Activated CD4-positive, alpha-beta memory T cell treated with anti-CD3 and anti-CD28 coated beads, Interleukin-2, amount 10 ng/mL, durations not matched to agents 7 days and 5 days (primary cell): ENCODE results near the gene CLIP2. TPM values are rescaled to one million over a fixed set of nuclear protein-coding genes. Genes with fewer than 3 reads are reported as not detected.

Experiments used
- CTCF ChIA-PET: fragments of 350-600 bp; sonication (Branson Sonifier 250); formaldehyde crosslinking; loops from one replicate; lab custom pipeline; 2021; ENCODE audit warnings: antibody characterized with exemption, inconsistent platforms; lab: Charles Lee
- POLR2A ChIA-PET: fragments of 350-600 bp; sonication (Branson Sonifier 250); formaldehyde crosslinking; loops from one replicate; lab custom pipeline; 2021; ENCODE audit warnings: antibody characterized with exemption; lab: Charles Lee
- DNase-seq: peaks from one replicate; pipeline ENCODE4 v3.0.0-alpha.2; 2020
- H3K27ac Mint-ChIP-seq: one replicate; pipeline ENCODE4 v1.8.0; 2021; ENCODE audit warnings: mild to moderate bottlenecking, mixed read lengths
- H3K27me3 Mint-ChIP-seq: one replicate; pipeline ENCODE4 v1.8.0; 2021; ENCODE audit warnings: mixed read lengths
- H3K36me3 Mint-ChIP-seq: one replicate; pipeline ENCODE4 v1.8.0; 2021; ENCODE audit warnings: low read depth, mixed read lengths
- H3K4me1 Mint-ChIP-seq: one replicate; pipeline ENCODE4 v1.8.0; 2021; ENCODE audit warnings: mixed read lengths
- H3K4me3 Mint-ChIP-seq: one replicate; pipeline ENCODE4 v1.8.0; 2021; ENCODE audit warnings: mild to moderate bottlenecking, mixed read lengths
- H3K9me3 Mint-ChIP-seq: one replicate; pipeline ENCODE4 v1.8.0; 2021; ENCODE audit warnings: mixed read lengths
- total RNA-seq, 2 experiments: library from RNA; stranded (reverse); gene quantifications; one replicate each; pipeline ENCODE4 v1.2.3, GENCODE V29; 2021

The CLIP2 gene
- total RNA-seq, 2 experiments from 2014 or later = 1.6 TPM

DNA sequence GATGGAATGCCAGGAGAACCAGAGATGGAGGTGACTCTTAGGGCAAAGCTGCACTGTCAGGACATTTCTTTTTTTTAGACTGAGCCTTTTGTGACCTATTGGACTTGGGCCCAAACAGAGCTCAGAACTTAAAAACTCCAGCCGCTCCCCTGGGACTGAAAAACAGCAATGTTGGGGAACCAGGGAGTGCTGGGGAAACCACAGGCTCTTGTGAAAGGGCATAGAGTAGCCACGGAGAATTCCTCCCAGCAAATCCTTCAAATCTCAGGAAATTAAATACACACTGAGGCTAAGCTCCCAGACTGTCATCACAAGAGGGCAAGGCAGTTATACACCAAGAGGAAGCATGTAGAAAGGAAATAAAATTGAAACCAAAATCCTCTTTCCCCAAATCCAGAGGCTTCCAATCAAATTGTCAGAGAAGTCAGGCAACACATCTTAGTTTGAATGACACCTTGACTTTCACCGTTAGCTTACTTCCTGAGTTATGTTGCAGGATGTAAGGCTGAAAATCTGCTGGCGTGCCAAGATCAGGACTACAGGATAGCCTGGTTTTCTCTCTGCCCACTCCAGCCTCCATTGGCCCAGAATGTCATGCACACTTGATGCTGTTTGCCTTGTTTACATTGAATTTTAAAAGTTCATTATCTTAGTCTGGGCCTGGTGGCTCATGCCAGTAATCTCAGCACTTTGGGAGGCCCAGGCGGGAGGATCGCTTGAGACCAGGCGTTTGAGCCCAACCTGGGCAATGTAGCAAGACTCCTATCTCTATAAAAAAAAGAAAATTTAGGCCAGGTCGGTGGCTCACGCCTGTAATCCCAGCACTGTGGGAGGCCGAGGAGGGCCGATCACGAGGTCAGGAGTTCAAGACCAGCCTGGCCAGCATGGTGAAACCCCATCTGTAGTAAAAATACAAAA lies 32.5 kb upstream of the CLIP2 start:
- Mint-ChIP-seq H3K9me3 (no peaks in the 10 kb centered on the region), H3K27me3 (peaks cover 3% of the 10 kb centered on the region), H3K36me3 (peaks cover 14% of the 10 kb centered on the region), H3K4me3 (peak overlapping the region; percentile 48), H3K4me1 (peaks cover 33% of the 10 kb centered on the region), H3K27ac (no peak overlapping the region)
- no peak for DNase-seq
- ChIA-PET POLR2A (no interaction called here), CTCF (interaction anchor here (0.8 to 2.6 kb wide), 3 partner anchors 50 to 144 kb away, joined by 3 to 12 read pairs (median 3); no protein-coding TSS in a partner anchor)

DNA sequence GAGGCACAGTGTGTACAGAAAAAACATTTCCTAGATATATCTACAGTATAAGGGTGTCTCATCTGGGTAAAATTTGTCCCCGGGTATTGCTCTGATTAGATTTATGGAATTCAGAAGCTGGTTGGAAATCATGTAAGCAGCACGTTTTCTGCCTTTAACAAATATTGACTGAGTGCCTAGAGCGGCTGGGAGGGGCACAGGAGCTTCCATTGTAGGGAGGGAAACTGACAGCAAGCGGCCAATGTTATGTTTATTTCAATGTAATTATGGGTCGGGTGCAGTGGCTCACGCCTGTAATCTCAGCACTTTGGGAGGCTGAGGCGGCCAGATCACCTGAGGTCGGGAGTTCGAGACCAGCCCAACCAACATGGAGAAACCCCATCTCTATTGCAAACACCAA lies 30.6 kb upstream of the CLIP2 start:
- H3K4me1 Mint-ChIP-seq = peaks cover 23% of the 10 kb centered on the region
- H3K27me3 Mint-ChIP-seq = peaks cover 3% of the 10 kb centered on the region
- ChIA-PET POLR2A (no interaction called here), CTCF (no interaction called here)
- H3K4me3 Mint-ChIP-seq = no peak overlapping the region
- DNase-seq = no peak
- peaks cover 6% of the 10 kb centered on the region for H3K36me3 Mint-ChIP-seq
- H3K9me3 Mint-ChIP-seq = no peaks in the 10 kb centered on the region
- H3K27ac Mint-ChIP-seq = no peak overlapping the region

DNA sequence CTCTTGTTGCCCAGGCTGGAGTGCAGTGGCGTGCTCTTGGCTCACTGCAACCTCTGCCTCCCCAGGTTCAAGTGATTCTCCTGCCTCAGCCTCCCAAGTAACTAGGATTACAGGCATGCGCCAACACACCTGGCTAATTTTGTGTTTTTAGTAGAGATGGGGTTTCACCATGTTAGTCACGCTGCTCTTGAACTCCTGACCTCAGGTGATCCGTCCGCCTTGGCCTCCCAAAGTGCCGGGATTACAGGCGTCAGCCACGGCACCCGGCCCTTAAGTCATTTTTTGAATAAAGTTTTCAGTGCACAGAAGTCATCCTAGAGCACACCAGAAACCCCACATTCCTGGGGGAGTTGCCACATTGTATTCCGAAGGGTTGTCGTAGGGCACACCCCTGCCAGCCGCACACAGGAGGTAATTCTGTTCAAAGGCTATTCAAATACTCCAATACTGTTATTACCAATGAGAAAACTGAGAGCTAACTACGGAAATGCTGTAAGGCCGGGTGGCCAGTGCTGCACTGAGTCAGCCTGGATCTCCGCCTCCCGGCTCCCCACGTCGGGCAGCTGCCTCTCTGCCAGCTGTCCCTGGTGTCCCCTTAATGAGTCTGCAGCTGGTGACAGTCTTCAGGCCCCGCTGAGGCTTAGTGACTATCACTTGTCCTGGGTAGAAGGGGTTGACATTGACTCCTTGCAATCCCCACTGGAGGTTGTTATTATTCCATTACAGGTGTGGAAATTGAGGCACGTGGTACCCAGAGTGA lies 26.4 kb upstream of the CLIP2 start:
- no peak for DNase-seq
- peaks cover 3% of the 10 kb centered on the region for H3K27me3 Mint-ChIP-seq
- H3K36me3 Mint-ChIP-seq = no peaks in the 10 kb centered on the region
- H3K4me3 Mint-ChIP-seq = no peak overlapping the region
- H3K27ac Mint-ChIP-seq = no peak overlapping the region
- ChIA-PET POLR2A (no interaction called here), CTCF (interaction anchor here (0.5 kb wide), 1 partner anchor 127 kb away, joined by 3 read pairs; no protein-coding TSS in a partner anchor)
- H3K4me1 Mint-ChIP-seq = no peaks in the 10 kb centered on the region
- no peaks in the 10 kb centered on the region for H3K9me3 Mint-ChIP-seq

DNA sequence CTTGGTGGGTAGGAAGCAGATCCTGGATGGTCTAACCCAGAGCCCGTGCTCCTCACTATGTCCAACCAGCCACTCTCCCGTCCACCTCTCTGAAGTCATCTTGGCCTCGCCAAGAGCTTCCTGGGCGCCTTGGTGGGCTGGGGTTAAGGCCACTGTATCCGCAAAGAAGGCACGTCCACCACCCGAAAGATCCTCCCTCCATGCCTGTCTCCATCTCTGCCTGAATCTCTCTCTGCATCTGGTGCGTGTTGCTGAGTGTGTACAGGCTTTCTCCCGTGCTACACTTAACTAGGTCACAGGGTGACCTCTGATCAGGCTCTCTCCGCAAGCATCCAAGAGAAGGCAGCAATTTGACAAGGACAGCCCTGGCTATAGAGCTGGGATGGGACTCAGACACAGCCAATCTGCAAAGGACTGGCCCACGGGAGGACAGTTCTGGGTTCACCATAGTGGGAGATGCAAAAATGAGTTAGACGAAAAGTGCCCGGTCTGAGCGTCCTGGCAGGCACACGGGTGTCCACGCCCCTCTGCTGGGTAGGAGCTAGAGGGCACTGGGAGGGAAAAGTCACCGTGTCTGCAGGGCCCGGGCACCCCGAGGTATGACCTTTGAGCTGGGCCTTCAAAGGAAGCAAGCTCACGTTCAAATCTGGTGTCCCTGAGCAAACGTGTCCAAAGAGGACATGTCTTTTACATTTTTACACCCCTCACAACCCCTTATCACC lies 25.6 kb upstream of the CLIP2 start:
- ChIA-PET POLR2A (no interaction called here), CTCF (interaction anchor here (0.5 to 1.4 kb wide), 3 partner anchors 12 to 126 kb away, joined by 3 to 6 read pairs (median 4); no protein-coding TSS in a partner anchor)
- DNase-seq = no peak
- Mint-ChIP-seq H3K4me3 (no peak overlapping the region), H3K27me3 (peaks cover 3% of the 10 kb centered on the region), H3K27ac (no peak overlapping the region), H3K4me1 (no peaks in the 10 kb centered on the region), H3K9me3 (no peaks in the 10 kb centered on the region), H3K36me3 (no peaks in the 10 kb centered on the region)

DNA sequence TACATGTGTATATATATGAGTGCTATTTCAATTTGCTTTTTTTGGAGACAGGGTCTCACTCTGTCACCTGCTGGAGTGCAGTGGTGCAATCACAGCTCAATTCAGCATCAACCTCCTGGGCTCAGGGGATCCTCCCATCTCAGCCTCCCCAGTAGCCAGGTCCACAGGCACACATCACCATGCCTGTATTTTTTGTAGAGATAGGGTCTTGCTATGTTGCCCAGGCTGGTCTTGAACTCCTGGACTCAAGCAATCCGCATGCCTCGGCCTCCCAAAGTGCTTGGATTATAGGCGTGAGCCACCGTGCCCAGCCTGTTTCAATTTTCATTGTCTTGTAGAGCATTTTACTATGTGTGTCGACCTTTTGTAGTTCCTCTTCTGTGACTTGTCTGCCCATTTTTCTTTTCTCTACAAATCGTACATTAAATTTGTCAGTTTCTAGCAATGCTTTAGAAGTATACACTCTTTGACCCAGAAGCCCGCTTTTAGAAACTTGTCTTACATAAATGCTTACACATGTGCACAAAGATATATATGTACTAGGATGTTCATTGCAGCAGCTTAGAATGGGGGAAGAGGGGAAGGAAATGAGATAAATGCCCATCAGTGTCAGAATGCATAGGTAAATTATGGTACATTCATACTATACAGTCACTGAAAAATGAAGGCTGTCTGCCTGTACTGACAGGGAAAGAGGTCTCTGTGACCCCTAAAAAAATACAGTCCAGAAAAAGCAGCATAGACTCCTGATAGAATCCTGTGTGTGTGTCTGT lies 22.8 kb upstream of the CLIP2 start:
- ChIA-PET CTCF (interaction anchor here (1.5 kb wide), 1 partner anchor 135 kb away, joined by 4 read pairs; no protein-coding TSS in a partner anchor), POLR2A (no interaction called here)
- Mint-ChIP-seq H3K4me3 (no peak overlapping the region), H3K27me3 (peaks cover 5% of the 10 kb centered on the region), H3K27ac (no peak overlapping the region), H3K9me3 (no peaks in the 10 kb centered on the region), H3K4me1 (peaks cover 6% of the 10 kb centered on the region), H3K36me3 (no peaks in the 10 kb centered on the region)
- DNase-seq = no peak

DNA sequence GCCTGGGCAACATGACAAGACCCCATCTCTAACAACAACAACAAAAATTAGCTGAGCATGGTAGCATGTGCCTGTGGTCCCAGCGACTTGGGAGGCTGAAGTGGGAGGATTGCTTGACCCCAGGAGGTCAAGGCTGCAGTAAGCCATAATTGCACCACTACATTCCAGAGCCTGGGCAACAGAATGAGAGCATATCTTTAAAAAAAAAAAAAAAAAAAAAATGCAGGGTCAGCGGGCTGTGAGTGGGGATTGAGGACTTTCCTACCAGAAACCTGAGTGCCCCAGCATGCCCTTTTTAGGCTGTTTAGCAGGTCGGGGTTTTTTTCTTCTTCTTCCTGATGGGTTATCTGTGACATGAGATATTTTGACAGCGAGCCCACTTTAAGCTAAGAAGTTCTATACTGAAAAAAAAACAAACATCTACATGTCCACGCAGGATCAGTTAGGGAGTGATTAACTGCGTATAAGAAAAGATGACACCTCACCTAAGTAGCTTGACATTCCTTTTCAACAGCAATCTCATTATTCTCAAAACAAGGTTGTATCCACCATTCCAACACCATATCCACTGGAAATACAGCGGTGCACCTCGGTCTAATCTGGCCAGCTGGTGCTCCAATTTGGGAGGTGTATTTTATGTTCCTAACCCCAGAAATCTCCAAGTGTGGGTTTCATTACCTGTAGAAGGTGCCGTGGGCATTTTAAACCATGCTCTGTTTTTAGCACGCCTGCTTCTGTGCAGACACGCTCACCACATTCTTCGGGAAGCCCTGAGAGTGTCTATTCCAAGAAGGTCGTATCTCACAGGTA lies 21.2 kb upstream of the CLIP2 start:
- CTCF ChIA-PET = interaction anchor here (0.7 kb wide), 2 partner anchors 62 to 162 kb away, joined by 3 to 4 read pairs; no protein-coding TSS in a partner anchor
- no peaks in the 10 kb centered on the region for H3K9me3 Mint-ChIP-seq
- no peaks in the 10 kb centered on the region for H3K36me3 Mint-ChIP-seq
- no peak for DNase-seq
- POLR2A ChIA-PET = interaction anchor here (1.6 kb wide), 1 partner anchor 21 kb away, joined by 7 read pairs; the partner anchor contains the start of gene CLIP2
- no peak overlapping the region for H3K4me3 Mint-ChIP-seq
- peaks cover 20% of the 10 kb centered on the region for H3K4me1 Mint-ChIP-seq
- H3K27ac Mint-ChIP-seq = no peak overlapping the region
- peaks cover 5% of the 10 kb centered on the region for H3K27me3 Mint-ChIP-seq

DNA sequence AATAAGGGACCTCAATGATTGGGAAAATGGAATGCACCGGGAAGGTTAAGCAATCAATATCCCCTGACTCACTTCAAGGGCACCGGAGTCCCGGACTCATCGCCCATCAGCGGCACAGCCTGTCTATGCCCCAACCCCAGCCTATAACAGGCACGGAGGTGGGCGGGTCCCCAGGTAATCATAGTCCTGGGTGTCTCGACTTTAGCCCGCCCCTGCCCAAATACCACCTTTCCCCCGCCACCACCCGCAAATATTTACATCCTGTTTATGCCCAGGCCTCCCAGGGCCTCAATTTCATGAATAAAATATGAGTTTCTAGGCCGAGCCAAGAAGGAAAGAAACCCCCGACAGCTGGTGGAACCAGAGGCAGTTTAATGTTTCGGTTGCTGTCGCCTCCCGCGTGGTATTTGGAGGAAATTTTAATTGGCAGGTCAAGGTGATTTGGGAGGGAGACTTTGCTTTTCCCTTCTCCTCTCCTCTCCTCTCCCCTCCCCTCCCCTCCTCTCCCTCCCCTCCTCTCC lies 19.4 kb upstream of the CLIP2 start:
- H3K27me3 Mint-ChIP-seq = peaks cover 6% of the 10 kb centered on the region
- H3K4me1 Mint-ChIP-seq = peaks cover 20% of the 10 kb centered on the region
- peak; percentile 66 for DNase-seq
- H3K27ac Mint-ChIP-seq = no peak overlapping the region
- CTCF ChIA-PET = no interaction called here
- POLR2A ChIA-PET = interaction anchor here (1.0 to 1.6 kb wide), 2 partner anchors 20 to 95 kb away, joined by 3 to 5 read pairs; no protein-coding TSS in a partner anchor
- no peaks in the 10 kb centered on the region for H3K9me3 Mint-ChIP-seq
- H3K4me3 Mint-ChIP-seq = peak overlapping the region; percentile 75
- no peaks in the 10 kb centered on the region for H3K36me3 Mint-ChIP-seq

DNA sequence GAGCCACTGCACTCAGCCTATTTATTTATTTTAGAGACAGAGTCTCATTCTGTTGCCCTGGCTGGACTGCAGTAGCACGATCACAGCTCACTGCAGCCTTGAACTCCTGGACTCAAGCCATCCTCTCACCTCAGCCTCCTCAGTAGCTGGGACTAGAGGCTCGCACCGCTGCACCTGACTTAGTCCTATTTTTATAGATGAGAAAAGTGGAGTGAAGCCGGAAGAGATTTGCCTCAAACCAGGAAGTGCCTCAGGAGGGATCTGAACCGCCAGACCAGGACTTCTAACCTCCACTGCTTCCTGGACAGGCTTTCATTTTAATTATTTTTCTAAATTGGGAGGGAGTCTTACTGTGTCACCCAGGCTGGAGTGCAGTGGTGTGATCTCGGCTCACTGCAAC lies 17.5 kb upstream of the CLIP2 start:
- Mint-ChIP-seq H3K27me3 (peaks cover 6% of the 10 kb centered on the region), H3K27ac (no peak overlapping the region), H3K4me3 (no peak overlapping the region), H3K36me3 (no peaks in the 10 kb centered on the region), H3K9me3 (no peaks in the 10 kb centered on the region), H3K4me1 (peaks cover 20% of the 10 kb centered on the region)
- ChIA-PET POLR2A (no interaction called here), CTCF (interaction anchor here (1.0 kb wide), 1 partner anchor 10 kb away, joined by 3 read pairs; no protein-coding TSS in a partner anchor)
- DNase-seq = no peak

DNA sequence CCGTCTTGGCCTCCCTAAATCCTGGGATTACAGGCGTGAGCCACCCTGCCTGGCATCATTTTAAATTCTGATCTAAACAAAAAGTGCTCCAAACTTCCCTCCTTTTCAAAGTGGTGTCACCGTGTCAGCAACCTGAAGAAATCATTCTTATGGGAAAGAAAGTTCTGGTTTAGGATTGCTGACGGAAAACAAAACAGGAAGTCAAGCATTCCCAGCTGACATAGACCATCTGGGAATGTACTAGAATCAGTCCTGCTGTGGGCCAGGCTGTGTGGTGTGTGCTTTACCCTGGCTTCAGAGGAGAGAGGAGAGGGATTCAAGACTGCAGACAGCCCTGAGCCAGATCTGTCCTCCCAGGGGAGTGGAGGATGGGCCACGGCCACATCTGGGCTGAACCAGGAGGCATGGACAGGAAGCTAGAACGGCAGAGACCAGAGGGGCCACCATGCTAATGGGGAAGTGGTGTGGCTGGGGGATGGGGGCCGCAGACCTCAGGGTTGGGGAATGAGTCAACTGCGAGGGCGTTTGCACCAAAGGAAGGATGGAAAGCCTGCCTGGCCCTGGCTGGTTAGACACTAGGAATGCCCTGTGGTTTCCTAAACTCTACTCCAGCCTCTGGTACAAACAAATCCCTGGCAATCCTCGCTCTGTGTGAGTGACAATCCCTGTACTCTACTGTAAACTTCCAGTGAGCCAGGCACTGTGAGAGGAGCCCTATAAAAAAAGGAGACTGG lies 16.7 kb upstream of the CLIP2 start:
- peaks cover 20% of the 10 kb centered on the region for H3K4me1 Mint-ChIP-seq
- DNase-seq = peak; percentile 51
- H3K27ac Mint-ChIP-seq = no peak overlapping the region
- ChIA-PET POLR2A (no interaction called here), CTCF (interaction anchor here (0.7 kb wide), 1 partner anchor 12 kb away, joined by 4 read pairs; no protein-coding TSS in a partner anchor)
- no peaks in the 10 kb centered on the region for H3K36me3 Mint-ChIP-seq
- H3K9me3 Mint-ChIP-seq = no peaks in the 10 kb centered on the region
- peaks cover 6% of the 10 kb centered on the region for H3K27me3 Mint-ChIP-seq
- H3K4me3 Mint-ChIP-seq = no peak overlapping the region

DNA sequence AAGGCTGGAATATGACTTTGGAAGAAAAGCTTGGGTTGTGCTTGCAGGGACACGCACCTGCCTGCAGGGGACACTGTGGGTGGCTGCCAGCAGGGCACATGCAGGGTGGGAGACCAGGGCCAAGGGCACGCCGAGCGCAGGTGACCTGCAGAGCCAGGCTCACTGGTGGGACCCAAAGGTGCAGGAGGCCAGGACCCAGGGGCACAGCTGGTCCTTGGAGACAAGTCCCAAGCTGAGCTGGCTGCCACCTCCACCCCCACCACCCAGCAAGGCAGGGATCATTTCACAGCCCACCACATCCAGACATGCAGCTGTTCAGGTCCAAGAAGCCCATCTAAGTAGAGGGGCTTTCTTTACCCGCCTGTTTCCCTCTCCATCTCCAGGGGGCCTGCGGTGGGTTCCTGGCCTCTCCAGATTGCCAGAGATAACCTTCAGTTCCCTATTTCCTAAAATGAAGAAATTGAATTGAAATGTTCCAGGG lies 13.8 kb upstream of the CLIP2 start:
- ChIA-PET CTCF (interaction anchor here (1.0 to 2.0 kb wide), 5 partner anchors 11 to 125 kb away, joined by 3 to 7 read pairs (median 6); partner anchors contain the start of gene RFC2), POLR2A (interaction anchor here (1.0 kb wide), 1 partner anchor 13 kb away, joined by 3 read pairs; the partner anchor contains the start of gene CLIP2)
- no peak for DNase-seq
- Mint-ChIP-seq H3K27ac (no peak overlapping the region), H3K4me1 (peaks cover 20% of the 10 kb centered on the region), H3K4me3 (no peak overlapping the region), H3K27me3 (peaks cover 5% of the 10 kb centered on the region), H3K9me3 (no peaks in the 10 kb centered on the region), H3K36me3 (no peaks in the 10 kb centered on the region)
